Measurements from ENCODE around the gene EXOC6B.

Gene EXOC6B

GRCh38 chr2:72727356-72727755 lies 98.5 kb downstream of the EXOC6B start:
- DNase-seq = no peak

DNA sequence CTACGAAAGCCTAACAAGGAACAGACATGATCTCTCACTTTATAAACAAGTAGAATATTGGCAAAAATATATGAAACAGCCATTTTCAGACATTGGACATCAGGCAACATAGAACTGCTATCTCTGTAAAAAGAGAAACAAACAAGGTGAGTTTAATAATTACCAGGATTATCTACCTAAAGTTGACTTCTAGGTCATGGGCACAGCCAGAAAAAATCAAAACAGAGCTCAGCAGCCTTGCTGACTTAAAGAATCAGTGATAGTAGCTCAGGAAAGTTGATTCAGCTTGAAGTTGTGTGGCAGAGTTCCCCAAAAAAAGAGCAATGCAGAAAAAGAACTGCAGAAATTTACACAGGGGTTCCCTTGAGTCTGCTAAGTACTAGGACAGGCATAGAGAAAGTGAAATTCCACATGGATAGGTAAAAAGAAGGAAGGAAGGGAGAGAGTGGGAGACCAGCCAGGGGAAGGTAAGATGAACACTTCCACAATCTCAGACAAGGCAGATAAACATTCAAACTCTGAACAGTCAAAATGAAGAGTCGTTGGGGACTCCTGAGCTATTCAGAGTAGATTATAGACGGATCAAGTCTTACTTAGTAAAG lies 102.0 kb downstream of the EXOC6B start:
- DNase-seq = no peak

- no peak for DNase-seq
Observed at GRCh38 chr2:72722492-72723070, 103.3 kb downstream of the EXOC6B start.

DNA sequence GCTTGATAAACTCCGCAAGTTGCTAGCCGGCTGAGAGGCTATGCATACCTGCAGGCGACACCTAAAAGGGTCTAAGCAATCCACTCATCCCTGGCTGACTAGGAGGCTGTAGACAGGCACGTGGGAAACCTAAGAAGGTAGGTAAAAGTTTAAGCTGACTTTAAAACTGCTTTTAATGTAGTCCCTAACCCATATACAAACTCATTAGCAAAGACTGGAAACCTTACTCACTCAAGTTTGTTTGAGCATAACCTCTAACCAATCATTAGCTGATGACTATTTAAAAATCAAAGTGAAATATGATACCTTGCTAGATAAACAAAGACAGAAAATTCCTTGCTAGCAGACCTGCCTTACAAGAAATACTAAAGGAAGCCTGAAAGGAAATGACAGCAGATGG lies 106.4 kb downstream of the EXOC6B start:
- DNase-seq = no peak

DNA sequence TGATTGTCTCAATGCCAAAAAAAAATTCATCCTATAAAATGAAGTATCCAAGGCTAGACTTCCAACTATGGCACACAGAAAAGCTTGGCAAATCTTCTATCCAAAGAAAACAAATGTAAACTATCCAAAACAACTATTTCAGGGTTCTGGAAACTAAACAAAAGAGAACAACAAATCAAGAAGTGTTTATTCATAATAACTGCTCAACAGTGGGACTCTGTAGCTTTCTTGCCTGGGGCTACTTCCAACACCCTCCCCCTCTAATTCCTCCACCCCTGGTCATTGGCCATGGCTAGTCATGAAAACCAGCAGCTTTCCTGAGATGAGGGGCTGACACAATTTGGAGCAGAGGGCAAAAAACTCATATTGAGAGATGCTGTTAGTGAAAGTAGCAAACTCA lies 107.0 kb downstream of the EXOC6B start:
- no peak for DNase-seq

DNA sequence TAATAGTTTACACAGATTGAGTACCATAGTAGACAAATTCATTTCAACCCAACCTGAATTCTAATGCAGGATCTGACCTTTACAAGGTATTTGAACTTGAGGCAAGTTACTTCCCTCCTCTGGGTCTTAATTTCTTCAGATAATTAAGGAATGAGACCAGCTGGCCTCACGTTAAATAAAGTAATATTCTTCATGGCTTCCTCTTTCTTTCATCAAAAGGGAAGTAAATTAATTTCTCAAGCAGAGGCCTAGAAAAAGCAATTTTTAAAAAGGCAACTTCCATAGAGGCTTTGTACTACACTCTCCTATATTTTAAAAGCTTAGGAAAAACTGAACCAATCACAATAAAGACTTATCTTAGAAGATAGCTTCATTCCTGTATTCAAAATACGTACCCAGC lies 109.2 kb downstream of the EXOC6B start:
- no peak for DNase-seq

- no peak for DNase-seq
Observed at GRCh38 chr2:72713857-72714256, 112.0 kb downstream of the EXOC6B start.

GRCh38 chr2:72712977-72713376 lies 112.9 kb downstream of the EXOC6B start:
- no peak for DNase-seq

DNA sequence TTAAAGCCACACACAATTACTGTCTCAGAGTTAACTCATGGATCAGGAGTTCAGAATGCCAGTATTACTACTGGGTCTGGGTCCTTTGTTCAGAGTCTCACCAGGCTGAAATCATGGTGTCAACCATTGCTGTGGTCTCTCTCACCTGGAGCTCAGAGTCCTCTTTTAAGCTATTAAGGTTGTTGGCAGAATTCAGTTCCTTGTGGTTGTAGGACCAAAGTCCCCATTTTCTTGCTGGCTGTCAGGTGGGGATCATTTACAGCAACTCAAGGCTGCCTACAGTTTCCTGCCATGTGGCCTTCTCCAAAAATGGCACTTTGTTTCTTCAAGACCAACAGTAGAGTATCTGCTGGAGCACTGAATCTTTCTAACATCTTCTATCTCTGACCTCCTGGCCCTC lies 113.5 kb downstream of the EXOC6B start:
- no peak for DNase-seq

- DNase-seq = no peak
Observed at GRCh38 chr2:72710418-72711152, 115.2 kb downstream of the EXOC6B start.

DNA sequence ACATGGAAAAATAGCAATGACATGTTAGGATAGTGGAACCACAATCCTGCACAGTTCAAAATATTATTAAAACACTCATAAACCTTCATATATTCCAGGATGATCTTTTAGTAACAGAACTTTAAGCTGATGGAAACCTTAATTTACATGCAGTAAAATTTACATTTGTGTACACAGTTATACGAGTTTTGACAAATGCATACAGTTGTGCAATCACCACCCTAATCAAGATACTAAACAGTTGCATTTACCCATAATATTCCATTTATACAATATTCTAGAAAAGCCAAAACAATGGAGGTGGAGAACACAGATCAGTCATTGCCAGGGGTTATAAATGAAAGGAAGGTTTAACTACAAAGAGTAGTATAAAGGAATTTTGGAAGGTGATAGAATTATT lies 117.6 kb downstream of the EXOC6B start:
- DNase-seq = no peak

- no peak for DNase-seq
Observed at GRCh38 chr2:72698300-72698699, 127.5 kb downstream of the EXOC6B start.

DNA sequence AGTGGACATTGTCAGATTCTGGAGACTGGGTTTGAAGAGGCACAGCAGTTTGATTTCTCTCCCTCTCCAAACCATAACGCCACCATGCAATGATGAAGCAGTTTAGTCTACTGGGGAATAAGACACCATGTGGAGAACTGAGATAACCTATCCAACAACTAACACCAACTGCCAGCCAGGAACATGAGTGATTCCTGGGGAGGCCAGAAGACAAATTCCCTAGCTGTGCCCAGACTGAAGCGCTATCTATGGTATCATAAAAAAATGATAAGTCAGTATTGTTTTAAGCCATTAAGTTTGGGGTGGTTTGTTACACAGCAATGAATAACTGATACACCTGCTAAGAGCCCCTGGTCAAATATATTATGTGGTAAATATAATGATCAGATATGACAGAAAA lies 129.3 kb downstream of the EXOC6B start:
- DNase-seq = no peak

DNA sequence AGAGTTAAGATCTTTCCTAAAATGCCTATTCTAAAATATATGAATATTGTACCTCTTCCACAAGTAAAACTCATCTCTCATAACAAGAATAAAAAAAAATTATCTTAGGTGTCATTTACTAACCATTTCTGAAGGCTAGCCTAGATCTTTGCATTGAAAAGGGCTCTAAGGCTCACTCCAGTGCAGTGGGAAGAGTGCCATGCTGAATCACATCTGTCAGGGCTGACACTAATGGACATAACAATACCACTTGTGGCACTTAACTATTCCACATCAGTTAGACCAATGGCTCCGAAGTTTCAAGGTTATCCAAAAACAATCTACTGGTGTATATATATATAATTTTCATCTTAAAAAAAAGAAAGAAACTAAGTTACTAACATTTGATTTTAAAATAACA lies 130.2 kb downstream of the EXOC6B start:
- DNase-seq = no peak

GRCh38 chr2:72694715-72695496 lies 130.9 kb downstream of the EXOC6B start:
- DNase-seq = no peak

- no peak for DNase-seq
Observed at GRCh38 chr2:72689579-72690195, 136.1 kb downstream of the EXOC6B start.

GRCh38 chr2:72685638-72686213 lies 140.1 kb downstream of the EXOC6B start:
- no peak for DNase-seq

- no peak for DNase-seq
Observed at GRCh38 chr2:72682061-72682460, 143.8 kb downstream of the EXOC6B start.

DNA sequence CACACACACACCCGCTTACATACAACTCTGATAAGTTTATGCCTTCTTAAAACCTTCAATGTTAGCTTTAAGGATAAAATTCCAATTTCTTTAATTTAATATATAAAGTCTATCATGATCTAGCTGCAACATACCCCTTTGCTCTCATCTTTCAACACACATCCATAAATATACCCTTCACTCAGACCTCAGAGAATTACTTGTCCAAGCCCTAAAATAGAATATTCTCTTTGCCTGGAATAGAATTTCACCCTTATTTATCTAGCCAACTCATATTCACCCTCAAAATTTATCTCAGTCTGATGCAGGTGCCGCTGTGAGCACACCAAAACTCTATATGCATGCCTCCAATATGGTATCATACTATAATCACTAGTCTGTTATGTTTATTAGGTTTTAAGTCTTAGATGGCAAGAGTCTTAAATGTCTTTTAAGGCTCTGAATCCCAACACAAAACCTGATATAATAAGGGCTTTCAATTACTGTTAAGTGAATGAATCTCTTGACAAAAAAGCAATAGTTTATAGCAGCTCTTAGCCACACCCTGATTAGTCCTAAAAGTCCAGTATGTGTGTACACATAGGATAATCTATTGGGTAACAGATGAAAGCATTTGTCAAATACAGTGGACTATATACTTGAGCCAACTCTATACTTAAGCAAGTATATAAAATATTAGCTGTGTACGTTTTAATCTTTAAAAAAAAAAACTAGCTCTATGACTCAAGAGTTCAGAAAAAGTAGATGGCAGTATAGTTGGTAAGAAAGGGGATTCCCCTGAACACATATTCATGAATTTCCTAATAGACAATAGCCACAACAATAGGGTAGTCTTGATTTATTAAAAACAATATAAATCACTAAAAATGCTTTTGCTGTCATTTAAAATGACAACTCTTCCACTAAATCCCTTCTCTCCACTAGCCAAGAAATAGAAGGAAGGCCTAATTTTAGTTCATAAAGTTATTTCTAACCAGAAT lies 144.5 kb downstream of the EXOC6B start:
- DNase-seq = no peak

DNA sequence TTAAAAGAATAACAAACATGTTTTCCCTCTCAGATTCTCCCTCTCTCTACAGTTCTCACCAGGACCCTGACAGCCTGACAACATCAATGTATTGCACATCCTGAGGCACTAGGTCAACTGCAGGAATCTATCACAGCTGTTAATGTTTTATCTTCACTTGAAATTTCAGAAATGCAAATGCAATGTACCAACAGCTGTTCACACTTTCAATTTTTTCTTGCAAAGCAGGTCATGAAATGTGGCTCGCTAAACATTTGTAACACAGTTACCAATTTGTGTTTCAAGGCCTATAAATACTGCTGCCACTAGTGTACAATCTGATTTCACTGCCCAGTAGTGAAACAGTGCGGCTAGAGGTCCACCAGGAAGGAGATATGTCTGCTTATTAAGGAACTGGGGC lies 147.8 kb downstream of the EXOC6B start:
- no peak for DNase-seq

DNA sequence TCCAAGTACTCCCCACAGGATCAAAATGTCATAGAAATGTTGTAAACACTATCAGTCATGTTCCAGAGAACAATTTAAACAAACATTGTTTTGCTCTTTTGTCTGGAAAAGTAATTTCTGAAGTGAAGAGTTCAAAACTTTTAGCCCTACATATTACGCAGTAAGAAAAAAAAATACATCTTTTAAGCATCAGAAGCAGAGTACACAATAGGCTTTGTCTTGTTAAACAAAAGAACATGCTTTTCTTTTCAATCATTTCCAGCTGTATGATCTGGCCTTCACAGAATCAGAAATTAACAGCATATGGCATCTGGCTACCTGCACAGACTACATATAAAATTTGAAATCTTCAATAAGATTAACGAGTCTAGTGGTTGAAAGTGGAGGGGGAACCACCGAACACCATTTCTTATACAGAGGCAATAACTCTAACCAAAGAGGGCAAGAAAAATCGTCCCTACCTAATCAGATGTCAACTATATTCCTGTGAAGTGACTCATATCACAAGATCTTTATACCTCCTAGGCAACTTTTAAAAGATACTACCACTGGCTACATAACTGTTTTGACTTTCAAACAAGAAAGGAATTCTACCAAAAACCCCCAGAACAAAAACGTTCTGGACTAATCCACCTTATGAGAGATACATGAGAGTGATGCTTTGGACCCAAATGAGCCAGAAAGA lies 149.3 kb downstream of the EXOC6B start:
- no peak for DNase-seq
